Middle frontal gyrus (tissue), 1 donor: Measurements from ENCODE around the gene TEF.
"Not testable (repeated sequence)": the region's sequence is repeated elsewhere in the genome, so short reads cannot be mapped to it uniquely, and the experiment has no call there.

Experiments
- DNase-seq: peaks from one replicate; pipeline ENCODE4 v3.0.0-alpha.2; 2015; ENCODE audit warnings: low spot score; ENCODE audit errors: extremely low spot score

TEF gene

GRCh38 chr22:41417622-41418390 lies 36.1 kb downstream of the TEF start:
- peak; percentile 90 for DNase-seq

DNA sequence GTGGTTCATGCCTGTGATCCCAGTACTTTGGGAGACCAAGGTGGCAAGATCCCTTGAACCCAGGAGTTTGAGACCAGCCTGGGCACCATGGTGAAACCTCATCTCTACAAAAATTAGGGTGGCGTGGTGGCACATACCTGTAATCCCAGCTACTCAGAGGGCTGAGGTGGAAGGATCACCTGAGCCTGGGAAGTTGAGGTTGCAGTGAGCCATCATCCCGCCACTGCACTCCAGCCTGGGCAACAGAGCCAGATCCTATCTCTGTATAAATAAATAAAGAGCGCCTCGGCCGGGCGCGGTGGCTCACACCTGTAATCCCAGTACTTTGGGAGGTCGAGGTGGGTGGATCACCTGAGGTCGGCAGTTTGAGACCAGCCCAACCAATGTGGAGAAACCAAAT lies 37.0 kb downstream of the TEF start:
- DNase-seq, result no peak

- DNase-seq, result no peak
Measured at GRCh38 chr22:41425660-41426365, 44.1 kb downstream of the TEF start.

DNA sequence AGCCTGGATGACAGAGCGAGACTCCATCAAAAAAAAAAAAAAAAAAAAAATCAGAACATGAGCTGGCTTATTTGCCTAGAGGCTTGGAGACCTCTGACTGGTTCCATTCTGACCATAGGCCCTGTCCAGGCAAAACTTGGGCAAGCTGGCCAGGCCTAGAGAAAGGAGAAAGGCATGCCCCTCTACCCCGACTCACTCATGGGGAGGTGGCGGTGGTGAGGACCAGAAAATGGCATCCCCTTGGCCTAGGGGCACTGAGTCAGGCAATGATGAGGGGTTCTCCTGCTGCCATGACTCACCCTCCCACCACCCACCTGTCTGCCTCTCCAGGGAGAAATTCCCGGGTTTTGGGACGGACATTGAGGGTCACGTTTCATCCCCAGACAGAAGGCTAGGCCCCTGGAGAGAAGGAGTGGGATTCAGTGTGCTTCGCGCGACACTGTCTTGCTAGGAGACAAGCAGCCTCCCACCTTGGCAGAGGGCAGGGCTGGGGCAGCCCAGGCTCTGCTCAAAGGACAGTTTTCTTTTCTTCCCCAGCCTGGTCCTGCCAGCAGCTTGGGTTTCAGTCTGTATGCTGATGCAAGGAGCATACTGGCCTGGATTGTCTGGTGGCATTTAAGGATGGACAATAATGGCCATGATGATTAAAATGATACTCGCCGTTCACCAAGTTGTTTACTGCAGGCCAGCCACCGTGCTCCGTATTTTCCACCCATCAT lies 47.6 kb downstream of the TEF start:
- no peak for DNase-seq

DNA sequence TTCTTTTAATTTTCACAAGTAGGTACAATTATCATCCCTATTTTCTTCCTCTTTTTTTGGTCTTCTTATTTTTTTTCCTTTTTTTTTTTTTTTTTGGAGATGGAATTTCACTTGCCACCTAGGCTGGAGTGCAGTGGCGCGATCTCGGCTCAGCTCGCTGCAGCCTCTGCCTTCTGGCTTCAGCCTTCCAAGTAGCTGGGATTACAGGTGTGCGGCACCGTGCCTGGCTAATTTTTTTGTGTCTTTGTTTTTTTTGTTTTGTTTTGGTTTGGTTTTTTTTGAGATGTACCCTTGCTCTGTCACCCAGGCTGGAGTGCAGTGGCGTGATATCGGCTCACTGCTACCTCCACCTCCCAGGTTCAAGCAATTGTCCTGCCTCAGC lies 48.2 kb downstream of the TEF start:
- DNase-seq, result no peak

DNA sequence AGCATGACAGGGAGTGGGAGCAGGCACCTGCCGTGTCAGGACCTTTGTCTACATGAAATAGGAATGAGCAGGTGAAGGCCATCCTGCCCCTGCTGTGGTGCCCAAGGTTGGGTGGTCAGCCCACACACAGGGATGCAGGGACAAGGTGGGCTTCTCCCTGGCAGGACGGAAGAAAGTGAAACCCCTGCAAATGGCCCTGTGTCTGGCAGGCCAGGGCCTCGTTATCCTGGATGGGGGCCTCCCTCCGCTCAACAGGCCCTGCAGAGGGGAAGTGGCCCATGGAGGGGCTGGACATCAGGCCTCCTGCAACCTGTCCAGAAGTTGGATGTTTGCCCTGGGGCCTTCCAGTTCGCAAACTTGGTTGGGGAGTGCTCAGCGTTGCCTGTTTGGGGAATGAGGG lies 49.9 kb downstream of the TEF start:
- no peak for DNase-seq

GRCh38 chr22:41433480-41433879 lies 51.7 kb downstream of the TEF start:
- DNase-seq, result not testable (repeated sequence)

- DNase-seq, result not testable (repeated sequence)
Measured at GRCh38 chr22:41434361-41435003, 52.7 kb downstream of the TEF start.

GRCh38 chr22:41435560-41435959 lies 53.8 kb downstream of the TEF start:
- DNase-seq, result no peak

GRCh38 chr22:41436322-41437113 lies 54.8 kb downstream of the TEF start:
- DNase-seq, result no peak

DNA sequence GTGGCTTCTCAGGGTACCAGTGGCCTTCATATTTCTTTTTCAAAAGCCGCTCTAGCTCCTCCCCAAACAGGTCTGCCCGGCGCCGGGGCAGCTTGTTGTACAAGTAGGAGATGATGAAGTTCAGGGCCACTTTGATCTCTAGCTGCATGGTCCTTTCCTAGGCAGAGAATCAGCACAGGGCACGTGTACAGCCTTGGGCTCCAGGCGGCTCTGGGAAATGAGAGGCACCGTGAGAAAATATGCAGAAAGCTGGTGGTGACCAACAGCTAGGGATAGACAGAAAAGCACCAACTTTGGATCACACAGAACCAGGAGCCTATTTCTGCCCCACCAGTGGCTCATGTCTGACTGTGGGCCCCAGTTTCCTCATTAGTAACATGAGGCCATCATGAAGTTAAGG lies 55.5 kb downstream of the TEF start:
- DNase-seq, result no peak

- not testable (repeated sequence) for DNase-seq
Measured at GRCh38 chr22:41440511-41440910, 58.8 kb downstream of the TEF start.

- DNase-seq, result no peak
Measured at GRCh38 chr22:41442240-41442792, 60.6 kb downstream of the TEF start.

DNA sequence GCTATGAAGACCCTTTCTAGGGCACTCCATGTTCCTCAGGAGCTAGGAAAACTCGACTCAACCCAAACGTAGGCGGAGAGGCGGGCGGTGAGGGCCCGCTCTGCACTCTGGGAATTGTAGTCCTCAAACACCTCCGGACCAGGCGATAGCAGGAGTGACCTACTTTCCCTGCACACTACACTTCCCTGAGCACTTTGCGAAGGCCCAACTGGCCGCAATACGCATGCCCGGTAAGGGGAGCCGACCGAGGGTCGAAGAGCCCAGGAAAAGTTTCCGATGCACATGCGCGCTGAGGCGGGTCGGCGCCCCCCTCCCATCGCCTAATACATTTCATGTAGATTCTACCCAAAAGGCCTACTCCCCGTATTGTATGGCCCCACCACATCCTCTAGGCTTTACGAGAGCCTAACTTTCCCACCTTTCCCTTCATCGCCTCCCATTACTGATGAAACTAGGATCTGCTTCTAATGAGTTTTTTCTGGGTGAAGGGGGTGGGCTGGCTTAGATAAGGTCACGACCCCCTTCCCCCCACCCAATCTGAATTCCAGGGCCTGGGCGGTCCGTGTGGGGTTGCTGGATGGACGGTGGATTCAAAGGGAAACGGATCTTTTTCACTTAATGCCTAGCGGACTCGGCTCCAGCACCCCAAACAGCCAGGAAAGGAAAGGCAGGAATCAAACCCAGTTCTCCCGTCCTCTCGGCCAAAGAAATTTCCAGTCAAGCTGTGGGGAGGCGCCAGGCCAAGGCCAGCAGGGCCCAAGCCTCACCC lies 62.8 kb downstream of the TEF start:
- DNase-seq, result peak; percentile 89

- DNase-seq, result no peak
Measured at GRCh38 chr22:41445129-41446056, 63.7 kb downstream of the TEF start.

- DNase-seq, result no peak
Measured at GRCh38 chr22:41446057-41446501, 64.3 kb downstream of the TEF start.

DNA sequence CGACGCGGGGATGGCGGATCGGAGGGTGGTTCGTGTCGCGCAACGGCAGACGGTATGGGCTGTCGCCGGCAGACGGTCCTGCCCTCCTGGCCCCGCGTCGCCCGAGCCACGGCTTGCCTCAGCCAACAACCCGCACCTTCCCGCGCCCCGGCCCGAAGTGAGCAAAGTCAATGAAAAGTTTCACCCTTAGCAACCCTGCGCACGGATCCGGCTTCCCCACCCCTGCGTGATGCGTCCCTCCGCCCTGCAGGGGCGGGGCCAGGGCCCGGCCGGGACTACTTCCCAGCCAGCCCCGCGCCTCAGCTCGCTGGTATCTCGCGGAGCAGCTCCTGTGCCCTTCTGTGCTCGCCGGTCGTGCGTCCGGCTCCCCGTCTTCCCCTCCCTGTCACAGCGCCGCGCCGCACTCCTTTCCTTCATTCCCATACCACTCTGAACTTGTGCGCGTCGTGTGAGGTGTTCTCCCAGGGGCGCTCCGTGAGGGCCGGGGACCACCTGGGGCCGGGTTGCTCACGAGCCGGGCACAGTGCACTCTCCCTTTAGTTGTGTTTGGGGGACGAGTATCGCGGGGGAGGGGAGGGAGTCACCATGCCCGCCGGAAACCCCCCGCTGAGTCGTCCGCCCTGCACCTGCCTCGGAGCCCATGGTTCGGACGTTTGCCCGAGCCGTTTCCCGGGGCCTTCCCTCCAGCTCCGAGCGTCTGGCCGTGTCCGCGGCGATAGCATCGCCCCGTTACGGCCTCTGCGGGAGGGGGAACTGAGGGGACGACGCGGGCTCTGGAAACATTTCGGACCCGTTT lies 65.1 kb downstream of the TEF start, which contains the start of gene TOB2:
TOB2 (minus strand) TSS at position 163 of the 796 bp plus-strand sequence. CDS start 9,456 bp downstream, outside the sequence.
- peak; percentile 95 for DNase-seq
